ENCODE results near the gene SMOC2. TPM values are rescaled to one million over a fixed set of nuclear protein-coding genes. Genes with fewer than 3 reads are reported as not detected.

SMOC2 gene
- total RNA-seq, 3 donors from 2014 or later (not counting 1 experiment from before 2014, with no cell fraction given): not detected

GRCh38 chr6:168606722-168607121, 165.7 kb downstream of the SMOC2 start:
- intact Hi-C loops (cut with micrococcal nuclease): no loop called here
- Mint-ChIP-seq H3K4me3 (no peak overlapping the region), H3K9me3 (no peaks in the 10 kb centered on the region), H3K4me1 (no peaks in the 10 kb centered on the region), H3K27me3 (ENCODE audit: low read depth in 2 of 2) (peaks cover 0 to 8% of the 10 kb centered on the region in 2 donors), H3K36me3 (no peaks in the 10 kb centered on the region), H3K27ac (no peak overlapping the region)
- WGBS (ENCODE audit: insufficient coverage): 88% methylated on average over 16 of the region's 16 CpGs
- Histone ChIP-seq H3K27me3 (ENCODE audit: control insufficient read depth, insufficient read depth, low read length) (no peaks in the 10 kb centered on the region), H3K36me3 (ENCODE audit: control insufficient read depth, insufficient read depth, low read length) (no peaks in the 10 kb centered on the region), H3K9me3 (ENCODE audit: control insufficient read depth, insufficient read depth, low read length) (no peaks in the 10 kb centered on the region), H3K4me1 (ENCODE audit: control insufficient read depth, insufficient read depth, low read length) (no peaks in the 10 kb centered on the region), H3K27ac (ENCODE audit: low read length) (no peak overlapping the region), H3K4me3 (ENCODE audit: low read length) (no peak overlapping the region)
- TF ChIP-seq CTCF (IDR thresholded peaks at IDR 0.05): no peak
- ATAC-seq (no peak), DNase-seq (no peak)

- WGBS (ENCODE audit: insufficient coverage): 49% methylated on average over 12 of the region's 15 CpGs
Observed at GRCh38 chr6:168607272-168608112, 166.5 kb downstream of the SMOC2 start.

GRCh38 chr6:168608113-168608400, 167.1 kb downstream of the SMOC2 start:
- no peaks in the 10 kb centered on the region for H3K27me3 ChIP-seq (ENCODE audit: control insufficient read depth, insufficient read depth, low read length)
- Mint-ChIP-seq H3K4me3 (no peak overlapping the region), H3K27ac (no peak overlapping the region), H3K9me3 (no peaks in the 10 kb centered on the region), H3K27me3 (ENCODE audit: low read depth in 2 of 2) (peaks cover 0 to 8% of the 10 kb centered on the region in 2 donors), H3K4me1 (no peaks in the 10 kb centered on the region), H3K36me3 (no peaks in the 10 kb centered on the region)
- intact Hi-C loops (cut with micrococcal nuclease): no loop called here
- no peak for DNase-seq
- 83% methylated on average over 11 of the region's 11 CpGs for WGBS (ENCODE audit: insufficient coverage)
- no peak for ATAC-seq
- no peaks in the 10 kb centered on the region for H3K36me3 ChIP-seq (ENCODE audit: control insufficient read depth, insufficient read depth, low read length)
- TF ChIP-seq CTCF (IDR thresholded peaks at IDR 0.05): no peak
- H3K4me1 ChIP-seq (ENCODE audit: control insufficient read depth, insufficient read depth, low read length): no peaks in the 10 kb centered on the region
- H3K9me3 ChIP-seq (ENCODE audit: control insufficient read depth, insufficient read depth, low read length): peaks cover 4% of the 10 kb centered on the region
- H3K27ac ChIP-seq (ENCODE audit: low read length): no peak overlapping the region
- no peak overlapping the region for H3K4me3 ChIP-seq (ENCODE audit: low read length)

More at GRCh38 chr6:168607272-168608112, 166.5 kb downstream of the SMOC2 start:
- DNase-seq: no peak
- Histone ChIP-seq H3K4me1 (ENCODE audit: control insufficient read depth, insufficient read depth, low read length) (no peaks in the 10 kb centered on the region), H3K36me3 (ENCODE audit: control insufficient read depth, insufficient read depth, low read length) (no peaks in the 10 kb centered on the region), H3K27ac (ENCODE audit: low read length) (no peak overlapping the region), H3K4me3 (ENCODE audit: low read length) (no peak overlapping the region), H3K27me3 (ENCODE audit: control insufficient read depth, insufficient read depth, low read length) (no peaks in the 10 kb centered on the region), H3K9me3 (ENCODE audit: control insufficient read depth, insufficient read depth, low read length) (no peaks in the 10 kb centered on the region)
- Mint-ChIP-seq H3K27me3 (ENCODE audit: low read depth in 2 of 2) (peaks cover 0 to 8% of the 10 kb centered on the region in 2 donors), H3K27ac (no peak overlapping the region), H3K4me3 (no peak overlapping the region), H3K36me3 (no peaks in the 10 kb centered on the region), H3K9me3 (no peaks in the 10 kb centered on the region), H3K4me1 (no peaks in the 10 kb centered on the region)
- no peak for TF ChIP-seq CTCF (IDR thresholded peaks at IDR 0.05)
- ATAC-seq: no peak
- intact Hi-C loops (cut with micrococcal nuclease): no loop called here
